Loucy (cell line): ENCODE measurements around the gene GJB3.

ENCODE experiments used
- H2AFZ ChIP-seq: fragments of 200-600 bp; sonication (generic); 2 replicates; pipeline ENCODE4 v1.6.0; 2016; ENCODE audit warnings: antibody characterized with exemption, mild to moderate bottlenecking, low read length, moderate library complexity
- H3F3A ChIP-seq: fragments of 200-600 bp; 2 replicates; pipeline ENCODE4 v1.6.0; 2016; ENCODE audit warnings: antibody characterized with exemption, low read depth, mild to moderate bottlenecking
- H3K27me3 ChIP-seq: fragments of 200-600 bp; sonication (generic); 2 replicates; pipeline ENCODE4 v1.6.1; 2014; ENCODE audit warnings: low read length, mild to moderate bottlenecking; ENCODE audit not compliant: insufficient read depth, poor library complexity, severe bottlenecking
- H3K36me3 ChIP-seq: fragments of 200-600 bp; sonication (generic); 2 replicates; pipeline ENCODE4 v1.6.1; 2016; ENCODE audit warnings: low read length; ENCODE audit not compliant: insufficient read depth
- H3K4me1 ChIP-seq: fragments of 200-600 bp; sonication (generic); 2 replicates; pipeline ENCODE4 v1.5.1; 2014; ENCODE audit warnings: low read length, mild to moderate bottlenecking; ENCODE audit not compliant: insufficient read depth, poor library complexity, severe bottlenecking
- H3K4me2 ChIP-seq: fragments of 200-600 bp; sonication (generic); 2 replicates; pipeline ENCODE4 v1.6.0; 2014; ENCODE audit warnings: antibody characterized with exemption, low read length, low read depth, mild to moderate bottlenecking; ENCODE audit not compliant: poor library complexity, severe bottlenecking
- H3K4me3 ChIP-seq: fragments of 200-600 bp; sonication (generic); 2 replicates; pipeline ENCODE4 v1.5.1; 2014; ENCODE audit warnings: low read length, mild to moderate bottlenecking, mixed read lengths; ENCODE audit not compliant: poor library complexity, severe bottlenecking
- H3K79me2 ChIP-seq: fragments of 200-600 bp; sonication (generic); 2 replicates; pipeline ENCODE4 v1.6.1; 2014; ENCODE audit warnings: low read length; ENCODE audit not compliant: insufficient read depth
- H3K9ac ChIP-seq: fragments of 200-600 bp; sonication (generic); 2 replicates; pipeline ENCODE4 v1.6.0; 2014; ENCODE audit warnings: mild to moderate bottlenecking, low read depth, low read length, moderate library complexity; ENCODE audit not compliant: poor library complexity, severe bottlenecking
- H3K9me2 ChIP-seq: fragments of 200-600 bp; sonication (generic); replicated peaks from 2 replicates; pipeline ENCODE4 v1.6.1; 2016; ENCODE audit warnings: low read depth, low read length, mixed read lengths
- H3K9me3 ChIP-seq: fragments of 200-600 bp; sonication (generic); 2 replicates; pipeline ENCODE4 v1.6.1; 2014; ENCODE audit warnings: mild to moderate bottlenecking, antibody characterized with exemption, low read length, low read depth; ENCODE audit not compliant: insufficient read depth
- H4K20me1 ChIP-seq: fragments of 200-600 bp; sonication (generic); 2 replicates; pipeline ENCODE4 v1.6.0; 2014; ENCODE audit warnings: antibody characterized with exemption, low read length, mild to moderate bottlenecking; ENCODE audit not compliant: insufficient read depth, poor library complexity, severe bottlenecking
- CTCF ChIP-seq: fragments of 200-600 bp; sonication (generic); conservative IDR thresholded peaks from 2 replicates; pipeline ENCODE4 v1.5.1; 2014; ENCODE audit warnings: mild to moderate bottlenecking, antibody characterized with exemption, low read length
- EZH2phosphoT487 ChIP-seq: fragments of 200-600 bp; IDR thresholded peaks from 2 replicates; pipeline ENCODE4 v1.6.1; 2018; ENCODE audit warnings: antibody characterized with exemption, mild to moderate bottlenecking, moderate library complexity, borderline replicate concordance

GJB3 gene

GRCh38 chr1:34779962-34780361 lies 1.1 kb upstream of the GJB3 start:
- H3F3A ChIP-seq, result no peaks in the 10 kb centered on the region
- no peak overlapping the region for H2AFZ ChIP-seq
- no peak for TF ChIP-seq CTCF
- no peak for TF ChIP-seq EZH2phosphoT487
- no peaks in the 10 kb centered on the region for H3K36me3 ChIP-seq
- H3K9me3 ChIP-seq, result no peaks in the 10 kb centered on the region
- H4K20me1 ChIP-seq, result no peaks in the 10 kb centered on the region
- H3K4me3 ChIP-seq, result no peak overlapping the region
- no peaks in the 10 kb centered on the region for H3K79me2 ChIP-seq
- no peaks in the 10 kb centered on the region for H3K27me3 ChIP-seq
- H3K9me2 ChIP-seq, result no peaks in the 10 kb centered on the region
- H3K4me1 ChIP-seq, result no peaks in the 10 kb centered on the region
- H3K9ac ChIP-seq, result no peak overlapping the region
- H3K4me2 ChIP-seq, result no peak overlapping the region

- no peaks in the 10 kb centered on the region for H3K79me2 ChIP-seq
- TF ChIP-seq CTCF (no peak), EZH2phosphoT487 (no peak)
- no peaks in the 10 kb centered on the region for H3F3A ChIP-seq
- no peaks in the 10 kb centered on the region for H3K4me1 ChIP-seq
- H3K4me2 ChIP-seq, result no peak overlapping the region
- H3K9me2 ChIP-seq, result no peaks in the 10 kb centered on the region
- H3K36me3 ChIP-seq, result no peaks in the 10 kb centered on the region
- H3K9me3 ChIP-seq, result no peaks in the 10 kb centered on the region
- H3K9ac ChIP-seq, result no peak overlapping the region
- H3K27me3 ChIP-seq, result no peaks in the 10 kb centered on the region
- no peak overlapping the region for H2AFZ ChIP-seq
- H3K4me3 ChIP-seq, result no peak overlapping the region
- no peaks in the 10 kb centered on the region for H4K20me1 ChIP-seq
These were observed 486 bp upstream of the GJB3 start for GRCh38 chr1:34780528-34780927.

GRCh38 chr1:34781844-34782391 lies 904 bp downstream of the GJB3 start:
- Histone ChIP-seq H3K79me2 (no peaks in the 10 kb centered on the region), H2AFZ (no peak overlapping the region), H4K20me1 (no peaks in the 10 kb centered on the region), H3K4me3 (no peak overlapping the region), H3K9ac (no peak overlapping the region), H3K4me2 (no peak overlapping the region), H3K9me3 (no peaks in the 10 kb centered on the region), H3K9me2 (no peaks in the 10 kb centered on the region), H3K36me3 (no peaks in the 10 kb centered on the region), H3K4me1 (no peaks in the 10 kb centered on the region), H3F3A (no peaks in the 10 kb centered on the region), H3K27me3 (no peaks in the 10 kb centered on the region)
- TF ChIP-seq CTCF (no peak), EZH2phosphoT487 (no peak)
